ENCODE results near the gene RANBP17.

RANBP17 gene

GRCh38 chr5:171306781-171307591, 445.2 kb downstream of the RANBP17 start:
- H3K9ac ChIP-seq (ENCODE audit: low read length) = no peak overlapping the region
- H3K27ac ChIP-seq (ENCODE audit: low read length) = no peak overlapping the region
- H3K27me3 ChIP-seq (replicated peaks; ENCODE audit: insufficient read depth, low read length) = no peaks in the 10 kb centered on the region

GRCh38 chr5:171307789-171308452, 446.1 kb downstream of the RANBP17 start:
- Histone ChIP-seq H2AFZ (ENCODE audit: low read length) (no peak overlapping the region), H3K4me1 (ENCODE audit: low read length) (no peaks in the 10 kb centered on the region), H3K9me3 (replicated peaks; ENCODE audit: insufficient read depth, low read length) (no peaks in the 10 kb centered on the region), H3F3A (ENCODE audit: insufficient read depth, low read length) (no peaks in the 10 kb centered on the region), H4K20me1 (ENCODE audit: insufficient read depth, low read length) (no peaks in the 10 kb centered on the region), H3K9ac (ENCODE audit: low read length) (no peak overlapping the region), H3K27me3 (replicated peaks; ENCODE audit: insufficient read depth, low read length) (0 out of 2 replicates have a peak, but pooled peaks cover 5% of the 10 kb centered on the region), H3K27ac (ENCODE audit: low read length) (no peak overlapping the region), H3K9me2 (replicated peaks; ENCODE audit: insufficient read depth, low read length) (no peaks in the 10 kb centered on the region), H3K79me2 (ENCODE audit: low read length) (no peaks in the 10 kb centered on the region), H3K4me3 (ENCODE audit: low read length) (no peak overlapping the region), H3K36me3 (replicated peaks; ENCODE audit: insufficient read depth, low read length) (no peaks in the 10 kb centered on the region), H3K4me2 (ENCODE audit: low read depth, low read length) (no peak overlapping the region)
- DNase-seq = no peak
- TF ChIP-seq EZH2phosphoT487 (IDR thresholded peaks at IDR 0.05; ENCODE audit: low read length) = no peak
- no peak for TF ChIP-seq EZH2 (optimal IDR thresholded peaks at IDR 0.05; ENCODE audit: low read depth, low read length)
- no peak for TF ChIP-seq CTCF (IDR thresholded peaks at IDR 0.05; ENCODE audit: low read length)

More at GRCh38 chr5:171306781-171307591, 445.2 kb downstream of the RANBP17 start:
- no peaks in the 10 kb centered on the region for H3K79me2 ChIP-seq (ENCODE audit: low read length)
- H3K36me3 ChIP-seq (replicated peaks; ENCODE audit: insufficient read depth, low read length) = no peaks in the 10 kb centered on the region
- H3K9me2 ChIP-seq (replicated peaks; ENCODE audit: insufficient read depth, low read length) = no peaks in the 10 kb centered on the region
- H3K4me2 ChIP-seq (ENCODE audit: low read depth, low read length) = no peak overlapping the region
- TF ChIP-seq EZH2phosphoT487 (IDR thresholded peaks at IDR 0.05; ENCODE audit: low read length) = no peak
- DNase-seq = no peak
- H3K9me3 ChIP-seq (replicated peaks; ENCODE audit: insufficient read depth, low read length) = no peaks in the 10 kb centered on the region
- H3K4me3 ChIP-seq (ENCODE audit: low read length) = no peak overlapping the region
- no peaks in the 10 kb centered on the region for H3F3A ChIP-seq (ENCODE audit: insufficient read depth, low read length)
- no peaks in the 10 kb centered on the region for H3K4me1 ChIP-seq (ENCODE audit: low read length)
- no peaks in the 10 kb centered on the region for H4K20me1 ChIP-seq (ENCODE audit: insufficient read depth, low read length)
- H2AFZ ChIP-seq (ENCODE audit: low read length) = no peak overlapping the region

- Histone ChIP-seq H3K36me3 (replicated peaks; ENCODE audit: insufficient read depth, low read length) (no peaks in the 10 kb centered on the region), H3K4me2 (ENCODE audit: low read depth, low read length) (no peak within 1 kb of the TSS), H3K4me3 (ENCODE audit: low read length) (no peak within 1 kb of the TSS), H3F3A (ENCODE audit: insufficient read depth, low read length) (no peaks in the 10 kb centered on the region), H3K4me1 (ENCODE audit: low read length) (no peaks in the 10 kb centered on the region), H3K9me3 (replicated peaks; ENCODE audit: insufficient read depth, low read length) (no peaks in the 10 kb centered on the region), H4K20me1 (ENCODE audit: insufficient read depth, low read length) (no peaks in the 10 kb centered on the region), H3K27ac (ENCODE audit: low read length) (no peak within 1 kb of the TSS), H3K79me2 (ENCODE audit: low read length) (no peaks in the 10 kb centered on the region), H3K9ac (ENCODE audit: low read length) (no peak within 1 kb of the TSS), H3K27me3 (replicated peaks; ENCODE audit: insufficient read depth, low read length) (peaks cover 13% of the 10 kb centered on the region; the same call in 1 of the 2 replicates), H3K9me2 (replicated peaks; ENCODE audit: insufficient read depth, low read length) (no peaks in the 10 kb centered on the region), H2AFZ (ENCODE audit: low read length) (no peak within 1 kb of the TSS)
- TF ChIP-seq EZH2 (optimal IDR thresholded peaks at IDR 0.05; ENCODE audit: low read depth, low read length) (no peak), EZH2phosphoT487 (IDR thresholded peaks at IDR 0.05; ENCODE audit: low read length) (no peak), CTCF (IDR thresholded peaks at IDR 0.05; ENCODE audit: low read length) (no peak)
- DNase-seq = no peak
Measured at GRCh38 chr5:171308453-171309275, 446.8 kb downstream of the RANBP17 start, which contains the start of gene TLX3. Gene TLX3 (plus strand): TSS chr5:171309248. CDS start chr5:171309366, 118 bp downstream.

Measured in MM.1S (cell line).